A673 (cell line): ENCODE results near the gene KCNIP4. TPM values are rescaled to one million over a fixed set of nuclear protein-coding genes. Genes with fewer than 3 reads are reported as not detected.

Experiments used
- BruUV-seq: library from RNA; stranded (reverse); fragments of 400-500 nt; replicated peaks from 2 replicates; lab custom pipeline; 2021; lab: Mats Ljungman, UMichigan
- CTCF ChIA-PET: fragments of 300-600 bp; sonication (Branson Sonifier 250); formaldehyde crosslinking; loops from one replicate; lab custom pipeline; 2022; ENCODE audit warnings: antibody characterized with exemption; lab: Charles Lee
- POLR2A ChIA-PET: fragments of 300-600 bp; sonication (Branson Sonifier 250); formaldehyde crosslinking; loops from one replicate; lab custom pipeline; 2022; ENCODE audit warnings: antibody characterized with exemption; ENCODE audit not compliant: low non-redundant PET; lab: Charles Lee
- DNase-seq: peaks from one replicate; pipeline ENCODE4 v3.0.0-alpha.2; 2015; ENCODE audit warnings: low spot score
- H3K27ac ChIP-seq: fragments of 200-600 bp; sonication (generic); 2 replicates; pipeline ENCODE4 v1.5.1; 2016; ENCODE audit warnings: mixed run types, low read depth, mild to moderate bottlenecking, mixed read lengths, antibody characterized with exemption, low read length; ENCODE audit not compliant: poor library complexity, severe bottlenecking
- H3K27me3 ChIP-seq: fragments of 200-600 bp; sonication (generic); replicated peaks from 2 replicates; pipeline ENCODE4 v1.6.1; 2017; ENCODE audit warnings: mixed run types, low read depth, mild to moderate bottlenecking, mixed read lengths, antibody characterized with exemption, low read length; ENCODE audit not compliant: insufficient read depth, poor library complexity
- H3K36me3 ChIP-seq: fragments of 200-600 bp; sonication (generic); 2 replicates; pipeline ENCODE4 v1.6.1; 2016; ENCODE audit warnings: mixed run types, mild to moderate bottlenecking, mixed read lengths, antibody characterized with exemption, low read length; ENCODE audit not compliant: insufficient read depth, poor library complexity, severe bottlenecking
- H3K4me1 ChIP-seq: fragments of 200-600 bp; sonication (generic); 2 replicates; pipeline ENCODE4 v1.6.1; 2017; ENCODE audit warnings: mixed run types, mild to moderate bottlenecking, mixed read lengths, antibody characterized with exemption, low read length; ENCODE audit not compliant: insufficient read depth, poor library complexity, severe bottlenecking
- H3K4me3 ChIP-seq: fragments of 200-600 bp; sonication (generic); 2 replicates; pipeline ENCODE4 v1.5.1; 2016; ENCODE audit warnings: low read depth, mixed run types, mild to moderate bottlenecking, mixed read lengths, low read length; ENCODE audit not compliant: poor library complexity, severe bottlenecking
- H3K9me3 ChIP-seq: fragments of 200-600 bp; sonication (generic); 2 replicates; pipeline ENCODE4 v1.6.1; 2016; ENCODE audit warnings: mixed run types, low read depth, mild to moderate bottlenecking, mixed read lengths, antibody characterized with exemption, low read length; ENCODE audit not compliant: poor library complexity, severe bottlenecking
- EZH2 ChIP-seq: fragments of 200-600 bp; sonication (generic); IDR thresholded peaks from 2 replicates; pipeline ENCODE4 v1.6.1; 2017; ENCODE audit warnings: borderline replicate concordance, low read depth, mild to moderate bottlenecking, mixed read lengths, antibody characterized with exemption, low read length; ENCODE audit not compliant: poor library complexity, severe bottlenecking
- intact Hi-C: fragments of 100-400 bp; cut with micrococcal nuclease; formaldehyde crosslinking; loops from one replicate; pipeline ENCODE4 v1.10.0; 2022; ENCODE audit not compliant: unreplicated experiment
- total RNA-seq: library from RNA; stranded (reverse); gene quantifications from 2 replicates; pipeline ENCODE4 v1.2.3, GENCODE V29; 2021
- TF ChIP-seq, protein P1 (sequence below): fragments of 300-800, 200-600 bp; sonication (generic); conservative IDR thresholded peaks from 2 replicates; pipeline ENCODE4 v1.5.1; 2017; ENCODE audit warnings: low read depth, mild to moderate bottlenecking, antibody characterized with exemption, low read length, moderate library complexity, mixed read lengths

Gene KCNIP4
- total RNA-seq, 1 experiment from 2014 or later: not detected

DNA sequence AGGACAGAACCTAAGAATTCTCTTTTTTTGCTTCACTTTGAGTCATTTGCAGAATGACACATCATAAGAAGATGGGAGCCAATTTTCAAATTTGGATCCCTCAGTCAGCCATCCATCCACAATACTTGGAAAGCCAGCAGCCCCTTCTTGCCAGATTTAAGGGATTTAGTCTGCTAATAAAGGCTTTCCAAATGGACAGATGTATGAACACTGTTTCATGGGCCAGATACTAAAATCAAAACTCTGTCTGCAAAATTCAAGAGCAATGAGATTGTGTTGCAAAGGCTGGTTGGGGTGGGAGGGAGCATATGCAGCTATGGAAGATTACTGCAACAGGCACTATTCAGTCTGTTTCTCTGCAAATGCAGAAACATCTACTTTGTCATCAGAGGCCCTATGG, 37.7 kb upstream of the KCNIP4 start:
- BruUV-seq: no TSS peak
- no peaks in the 10 kb centered on the region for H3K36me3 ChIP-seq
- no peak overlapping the region for H3K4me3 ChIP-seq
- no peak for DNase-seq
- H3K9me3 ChIP-seq: peaks cover 5% of the 10 kb centered on the region
- H3K4me1 ChIP-seq: no peaks in the 10 kb centered on the region
- no peak overlapping the region for H3K27ac ChIP-seq
- POLR2A ChIA-PET: no interaction called here
- intact Hi-C loops: no loop called here
- no peaks in the 10 kb centered on the region for H3K27me3 ChIP-seq
- TF ChIP-seq, protein P1, sequence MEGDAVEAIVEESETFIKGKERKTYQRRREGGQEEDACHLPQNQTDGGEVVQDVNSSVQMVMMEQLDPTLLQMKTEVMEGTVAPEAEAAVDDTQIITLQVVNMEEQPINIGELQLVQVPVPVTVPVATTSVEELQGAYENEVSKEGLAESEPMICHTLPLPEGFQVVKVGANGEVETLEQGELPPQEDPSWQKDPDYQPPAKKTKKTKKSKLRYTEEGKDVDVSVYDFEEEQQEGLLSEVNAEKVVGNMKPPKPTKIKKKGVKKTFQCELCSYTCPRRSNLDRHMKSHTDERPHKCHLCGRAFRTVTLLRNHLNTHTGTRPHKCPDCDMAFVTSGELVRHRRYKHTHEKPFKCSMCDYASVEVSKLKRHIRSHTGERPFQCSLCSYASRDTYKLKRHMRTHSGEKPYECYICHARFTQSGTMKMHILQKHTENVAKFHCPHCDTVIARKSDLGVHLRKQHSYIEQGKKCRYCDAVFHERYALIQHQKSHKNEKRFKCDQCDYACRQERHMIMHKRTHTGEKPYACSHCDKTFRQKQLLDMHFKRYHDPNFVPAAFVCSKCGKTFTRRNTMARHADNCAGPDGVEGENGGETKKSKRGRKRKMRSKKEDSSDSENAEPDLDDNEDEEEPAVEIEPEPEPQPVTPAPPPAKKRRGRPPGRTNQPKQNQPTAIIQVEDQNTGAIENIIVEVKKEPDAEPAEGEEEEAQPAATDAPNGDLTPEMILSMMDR: no peak
- no peak for TF ChIP-seq EZH2
- CTCF ChIA-PET: no interaction called here

- CTCF ChIA-PET: no interaction called here
- POLR2A ChIA-PET: no interaction called here
- no TSS peak for BruUV-seq
Measured at GRCh38 chr4:21982087-21982486, 33.5 kb upstream of the KCNIP4 start.

DNA sequence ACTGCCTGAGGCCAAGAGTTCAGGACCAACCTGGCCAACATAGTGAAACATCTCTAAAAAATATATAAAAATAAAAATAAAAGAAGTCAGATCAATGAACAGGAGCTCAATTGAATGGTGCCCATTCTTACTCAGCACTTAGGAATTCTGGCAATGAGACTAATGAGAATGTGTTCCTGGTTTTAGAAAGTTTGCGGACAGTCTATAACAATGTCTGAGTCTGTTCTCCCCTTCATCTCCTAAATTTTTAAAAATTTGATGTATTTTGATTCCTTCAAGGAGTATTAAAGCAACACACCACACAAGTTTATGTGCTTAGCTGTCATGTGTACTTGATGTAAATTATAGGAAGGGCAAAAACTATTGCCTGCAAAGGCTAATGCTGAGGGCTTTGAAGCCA, 30.6 kb upstream of the KCNIP4 start:
- DNase-seq: no peak
- H3K36me3 ChIP-seq: no peaks in the 10 kb centered on the region
- intact Hi-C loops: no loop called here
- BruUV-seq: no TSS peak
- no peak overlapping the region for H3K27ac ChIP-seq
- TF ChIP-seq EZH2: no peak
- TF ChIP-seq, protein P1: no peak
- no peaks in the 10 kb centered on the region for H3K4me1 ChIP-seq
- peaks cover 9% of the 10 kb centered on the region for H3K9me3 ChIP-seq
- CTCF ChIA-PET: no interaction called here
- POLR2A ChIA-PET: no interaction called here
- H3K27me3 ChIP-seq: no peaks in the 10 kb centered on the region
- H3K4me3 ChIP-seq: no peak overlapping the region

More at GRCh38 chr4:21982087-21982486, 33.5 kb upstream of the KCNIP4 start:
- Histone ChIP-seq H3K36me3 (no peaks in the 10 kb centered on the region), H3K27ac (no peak overlapping the region), H3K9me3 (peaks cover 9% of the 10 kb centered on the region), H3K27me3 (no peaks in the 10 kb centered on the region), H3K4me1 (no peaks in the 10 kb centered on the region), H3K4me3 (no peak overlapping the region)
- TF ChIP-seq, protein P1: no peak
- intact Hi-C loops: no loop called here
- no peak for DNase-seq
